HG03060 (cell line): Measurements from ENCODE around the gene TMEM135.

Source experiments
- ATAC-seq: cut with Tn5 transposase; IDR thresholded peaks from one replicate; pipeline ENCODE4 v1.9.1; 2021; ENCODE audit warnings: low read depth, moderate number of reproducible peaks; ENCODE audit not compliant: unreplicated experiment

Gene TMEM135

GRCh38 chr11:87290304-87290922 is 252.7 kb downstream of the TMEM135 start:
- ATAC-seq = no peak

GRCh38 chr11:87292598-87292997 is 254.9 kb downstream of the TMEM135 start:
- ATAC-seq = no peak

- ATAC-seq = peak; percentile 62
These were observed 257.5 kb downstream of the TMEM135 start for GRCh38 chr11:87295237-87295636.

- ATAC-seq = no peak
These were observed 258.9 kb downstream of the TMEM135 start for GRCh38 chr11:87296627-87297026.

GRCh38 chr11:87298155-87298554 is 260.4 kb downstream of the TMEM135 start:
- ATAC-seq = no peak

GRCh38 chr11:87299041-87299481 is 261.3 kb downstream of the TMEM135 start:
- no peak for ATAC-seq

- no peak for ATAC-seq
These were observed 263.1 kb downstream of the TMEM135 start for GRCh38 chr11:87300640-87301380.

- no peak for ATAC-seq
These were observed 264.2 kb downstream of the TMEM135 start for GRCh38 chr11:87301785-87302540.

- no peak for ATAC-seq
These were observed 266.7 kb downstream of the TMEM135 start for GRCh38 chr11:87304412-87304811.

- ATAC-seq = no peak
These were observed 268.6 kb downstream of the TMEM135 start for GRCh38 chr11:87306262-87306851.

- ATAC-seq = no peak
These were observed 269.4 kb downstream of the TMEM135 start for GRCh38 chr11:87307101-87307500.

- no peak for ATAC-seq
These were observed 277.5 kb downstream of the TMEM135 start for GRCh38 chr11:87315229-87315628.

GRCh38 chr11:87316491-87316890 is 278.8 kb downstream of the TMEM135 start:
- ATAC-seq = no peak

GRCh38 chr11:87317441-87317840 is 279.7 kb downstream of the TMEM135 start:
- no peak for ATAC-seq

- no peak for ATAC-seq
These were observed 282.4 kb downstream of the TMEM135 start for GRCh38 chr11:87320123-87320522.

GRCh38 chr11:87322568-87322967 is 284.8 kb downstream of the TMEM135 start:
- no peak for ATAC-seq

GRCh38 chr11:87323899-87324298 is 286.2 kb downstream of the TMEM135 start:
- ATAC-seq = no peak

- ATAC-seq = no peak
These were observed 287.2 kb downstream of the TMEM135 start for GRCh38 chr11:87324817-87325489.

GRCh38 chr11:87325490-87325872 is 287.7 kb downstream of the TMEM135 start:
- no peak for ATAC-seq

GRCh38 chr11:87326594-87326993 is 288.9 kb downstream of the TMEM135 start:
- ATAC-seq = no peak

- ATAC-seq = no peak
These were observed 291.4 kb downstream of the TMEM135 start for GRCh38 chr11:87329172-87329571.
